ENCODE measurements around the gene DSTN.

DSTN gene

GRCh38 chr20:17621229-17621968, 51.5 kb downstream of the DSTN start:
- Histone ChIP-seq H3K4me3 (replicated peaks; ENCODE audit: insufficient read depth, low read length) (no peak overlapping the region), H3K27me3 (ENCODE audit: insufficient read depth, poor library complexity, severe bottlenecking) (no peaks in the 10 kb centered on the region), H3K27ac (replicated peaks) (no peak overlapping the region)
- DNase-seq (ENCODE audit: low read depth in 1 of 2, low spot score in 1 of 2): no peak
- TF ChIP-seq GABPA (IDR thresholded peaks at IDR 0.05; ENCODE audit: low read depth) (no peak), REST (IDR thresholded peaks at IDR 0.05; ENCODE audit: insufficient replicate concordance, low read depth) (no peak), CTCF (IDR thresholded peaks at IDR 0.05; ENCODE audit: insufficient read depth, low read length) (no peak), POLR2AphosphoS5 (IDR thresholded peaks at IDR 0.05; ENCODE audit: low read depth) (no peak), SPI1 (IDR thresholded peaks at IDR 0.05; ENCODE audit: borderline replicate concordance, low read depth) (no peak)

GRCh38 chr20:17622086-17622850, 52.4 kb downstream of the DSTN start:
- no peak overlapping the region for H3K27ac ChIP-seq (replicated peaks)
- DNase-seq (ENCODE audit: low read depth in 1 of 2, low spot score in 1 of 2): no peak
- no peaks in the 10 kb centered on the region for H3K27me3 ChIP-seq (ENCODE audit: insufficient read depth, poor library complexity, severe bottlenecking)
- H3K4me3 ChIP-seq (replicated peaks; ENCODE audit: insufficient read depth, low read length): no peak overlapping the region
- no peak for TF ChIP-seq GABPA (IDR thresholded peaks at IDR 0.05; ENCODE audit: low read depth)
- TF ChIP-seq REST (IDR thresholded peaks at IDR 0.05; ENCODE audit: insufficient replicate concordance, low read depth): no peak
- TF ChIP-seq SPI1 (IDR thresholded peaks at IDR 0.05; ENCODE audit: borderline replicate concordance, low read depth): no peak
- no peak for TF ChIP-seq POLR2AphosphoS5 (IDR thresholded peaks at IDR 0.05; ENCODE audit: low read depth)
- no peak for TF ChIP-seq CTCF (IDR thresholded peaks at IDR 0.05; ENCODE audit: insufficient read depth, low read length)

DNA sequence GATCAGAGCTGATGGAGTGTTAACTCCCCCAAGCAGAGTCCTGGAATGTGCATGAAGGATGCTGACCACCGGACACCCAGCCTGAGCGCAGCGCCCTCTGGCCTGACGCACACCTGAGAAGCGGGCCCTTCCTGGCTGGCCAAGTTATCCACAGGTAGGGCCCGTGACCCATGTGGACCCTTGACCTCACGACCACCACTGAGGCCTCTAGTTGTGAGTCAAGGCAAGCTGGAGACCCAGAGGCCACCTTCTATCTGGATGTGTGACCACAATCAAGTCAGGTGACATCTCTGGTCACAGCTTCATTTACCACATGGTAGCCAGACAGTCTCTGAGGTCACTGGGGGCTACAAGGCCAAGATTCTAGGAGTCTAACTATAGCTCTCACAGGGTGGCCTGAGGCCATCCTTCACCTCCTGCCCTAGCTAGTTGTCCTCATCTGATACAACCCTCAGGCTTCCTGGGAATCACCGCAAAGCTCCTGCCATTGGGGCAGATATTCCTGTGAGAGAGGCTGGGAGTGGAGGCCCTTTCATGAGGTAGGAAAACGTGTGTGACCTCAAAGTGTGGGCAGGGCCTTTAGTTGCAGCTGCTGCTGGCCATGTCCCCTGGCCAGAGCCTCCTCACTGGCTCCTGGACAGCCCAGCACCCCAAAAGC, 53.1 kb downstream of the DSTN start:
- TF ChIP-seq GABPA (IDR thresholded peaks at IDR 0.05; ENCODE audit: low read depth) (no peak), REST (IDR thresholded peaks at IDR 0.05; ENCODE audit: insufficient replicate concordance, low read depth) (no peak), SPI1 (IDR thresholded peaks at IDR 0.05; ENCODE audit: borderline replicate concordance, low read depth) (no peak)
- H3K4me3 ChIP-seq (replicated peaks; ENCODE audit: insufficient read depth, low read length): no peak overlapping the region
- H3K27me3 ChIP-seq (ENCODE audit: insufficient read depth, poor library complexity, severe bottlenecking): no peaks in the 10 kb centered on the region
- no peak overlapping the region for H3K27ac ChIP-seq (replicated peaks)
- no peak for DNase-seq (ENCODE audit: low read depth in 1 of 2, low spot score in 1 of 2)

Measured in HL-60 (cell line).